WERI-Rb-1 (cell line): ENCODE data around the gene MISP3.
"Not testable (repeated sequence)": the region's sequence is repeated elsewhere in the genome, so short reads cannot be mapped to it uniquely, and the experiment has no call there.

Experiments
- DNase-seq: peaks from one replicate; pipeline ENCODE4 v3.0.0-alpha.2; 2020
- H3K27ac ChIP-seq: fragments of 250-450 bp; sonication (Bioruptor Pico); 2 replicates; pipeline ENCODE4 v1.5.1; 2020; ENCODE audit warnings: mild to moderate bottlenecking, moderate library complexity
- H3K27me3 ChIP-seq: fragments of 250-450 bp; sonication (Bioruptor Pico); 2 replicates; pipeline ENCODE4 v1.5.1; 2021; ENCODE audit warnings: mild to moderate bottlenecking, low read depth, moderate library complexity; ENCODE audit not compliant: insufficient read depth, severe bottlenecking
- H3K36me3 ChIP-seq: fragments of 250-450 bp; sonication (Bioruptor Pico); 2 replicates; pipeline ENCODE4 v1.5.1; 2020; ENCODE audit warnings: mild to moderate bottlenecking, moderate library complexity
- H3K4me3 ChIP-seq: 2 replicates; pipeline ENCODE4 v1.5.1; 2011; ENCODE audit warnings: low read depth, mild to moderate bottlenecking, control low read depth, low read length
- H3K9me3 ChIP-seq: fragments of 250-450 bp; sonication (Bioruptor Pico); 2 replicates; pipeline ENCODE4 v1.5.1; 2021; ENCODE audit warnings: mild to moderate bottlenecking, moderate library complexity; ENCODE audit not compliant: severe bottlenecking
- TF ChIP-seq, protein P1 (sequence below): IDR thresholded peaks from 2 replicates; pipeline ENCODE4 v1.5.1; 2011; ENCODE audit warnings: low read depth, mild to moderate bottlenecking, control low read depth, inconsistent platforms, low read length

Gene MISP3

GRCh38 chr19:14072535-14073260, at the start of gene MISP3:
Gene MISP3, plus strand, starts transcription at chr19:14072786. Its CDS starts 524 bp downstream, at chr19:14073310.
- no peaks in the 10 kb centered on the region for H3K36me3 ChIP-seq
- DNase-seq: peak; percentile 71
- TF ChIP-seq, protein P1, sequence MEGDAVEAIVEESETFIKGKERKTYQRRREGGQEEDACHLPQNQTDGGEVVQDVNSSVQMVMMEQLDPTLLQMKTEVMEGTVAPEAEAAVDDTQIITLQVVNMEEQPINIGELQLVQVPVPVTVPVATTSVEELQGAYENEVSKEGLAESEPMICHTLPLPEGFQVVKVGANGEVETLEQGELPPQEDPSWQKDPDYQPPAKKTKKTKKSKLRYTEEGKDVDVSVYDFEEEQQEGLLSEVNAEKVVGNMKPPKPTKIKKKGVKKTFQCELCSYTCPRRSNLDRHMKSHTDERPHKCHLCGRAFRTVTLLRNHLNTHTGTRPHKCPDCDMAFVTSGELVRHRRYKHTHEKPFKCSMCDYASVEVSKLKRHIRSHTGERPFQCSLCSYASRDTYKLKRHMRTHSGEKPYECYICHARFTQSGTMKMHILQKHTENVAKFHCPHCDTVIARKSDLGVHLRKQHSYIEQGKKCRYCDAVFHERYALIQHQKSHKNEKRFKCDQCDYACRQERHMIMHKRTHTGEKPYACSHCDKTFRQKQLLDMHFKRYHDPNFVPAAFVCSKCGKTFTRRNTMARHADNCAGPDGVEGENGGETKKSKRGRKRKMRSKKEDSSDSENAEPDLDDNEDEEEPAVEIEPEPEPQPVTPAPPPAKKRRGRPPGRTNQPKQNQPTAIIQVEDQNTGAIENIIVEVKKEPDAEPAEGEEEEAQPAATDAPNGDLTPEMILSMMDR: no peak
- H3K27me3 ChIP-seq: no peaks in the 10 kb centered on the region
- H3K4me3 ChIP-seq: peak within 1 kb of the TSS; percentile 64
- H3K27ac ChIP-seq: peak within 1 kb of the TSS; percentile 78
- H3K9me3 ChIP-seq: no peaks in the 10 kb centered on the region

DNA sequence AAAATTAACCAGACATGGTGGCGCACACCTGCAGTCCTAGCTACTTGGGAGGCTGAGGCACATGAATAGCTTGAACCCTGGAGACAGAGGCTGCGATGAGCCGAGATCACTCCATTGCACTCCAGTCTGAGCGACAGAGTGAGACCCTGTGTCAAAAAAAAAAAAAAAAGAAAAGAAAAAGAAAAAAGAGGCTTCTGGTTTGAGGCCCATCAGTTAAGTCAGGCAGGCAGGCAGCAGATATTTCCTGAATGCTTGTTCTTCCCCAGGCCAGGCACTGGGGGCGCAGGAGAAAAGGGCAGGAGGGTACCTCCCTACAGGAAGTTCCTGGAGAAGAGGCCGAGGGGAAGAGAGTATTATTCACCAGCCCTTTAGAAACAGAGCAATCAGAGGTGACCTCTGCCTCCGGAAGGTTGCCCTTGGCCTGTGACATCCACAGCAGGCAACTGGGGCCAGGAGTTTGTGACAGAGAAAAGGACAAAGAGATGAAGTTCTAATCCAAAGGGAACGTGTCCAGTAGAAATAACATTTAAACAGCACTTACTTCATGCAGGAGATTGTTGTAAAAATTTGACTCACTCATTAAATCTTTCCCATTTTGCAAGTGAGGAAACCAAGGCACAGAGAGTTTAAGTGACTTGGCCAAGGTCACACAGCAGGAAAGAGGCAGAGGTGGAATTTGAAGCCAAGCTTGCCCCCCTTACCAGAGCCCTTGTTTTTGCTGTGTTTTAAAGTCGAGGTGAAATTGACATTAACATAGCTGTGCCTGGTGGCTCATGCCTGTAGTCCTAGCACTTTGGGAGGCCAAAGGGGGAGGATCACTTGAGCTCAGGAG, 49.0 kb upstream of the MISP3 start:
- Histone ChIP-seq H3K27ac (no peak overlapping the region), H3K4me3 (no peak overlapping the region), H3K9me3 (no peaks in the 10 kb centered on the region), H3K36me3 (no peaks in the 10 kb centered on the region), H3K27me3 (no peaks in the 10 kb centered on the region)
- TF ChIP-seq, protein P1: no peak
- peak; percentile 55 for DNase-seq

DNA sequence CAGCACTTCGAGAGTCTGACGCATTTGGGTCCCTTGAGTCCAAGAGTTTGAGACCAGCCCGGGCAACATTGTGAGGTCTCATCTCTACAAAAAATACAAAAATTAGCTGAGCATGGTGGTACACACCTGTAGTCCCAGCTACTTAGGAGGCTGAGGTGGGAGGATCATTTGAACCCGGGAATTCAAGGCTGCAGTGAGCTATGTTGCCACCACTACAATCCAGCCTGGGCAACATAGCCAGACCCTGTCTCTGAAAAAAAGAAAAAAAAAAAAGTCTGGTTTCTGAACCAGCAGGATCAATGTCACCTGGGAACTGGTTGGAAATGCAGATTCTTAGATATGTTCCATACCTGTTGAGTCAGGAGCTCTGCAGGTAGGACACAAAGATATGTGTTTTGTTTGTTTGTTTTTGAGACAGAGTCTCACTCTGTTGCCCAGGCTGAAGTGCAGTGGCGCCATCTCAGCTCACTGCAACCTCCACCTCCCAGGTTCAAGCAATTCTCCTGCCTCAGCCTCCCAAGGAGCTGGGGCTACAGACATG, 45.9 kb upstream of the MISP3 start:
- not testable (repeated sequence) for DNase-seq

DNA sequence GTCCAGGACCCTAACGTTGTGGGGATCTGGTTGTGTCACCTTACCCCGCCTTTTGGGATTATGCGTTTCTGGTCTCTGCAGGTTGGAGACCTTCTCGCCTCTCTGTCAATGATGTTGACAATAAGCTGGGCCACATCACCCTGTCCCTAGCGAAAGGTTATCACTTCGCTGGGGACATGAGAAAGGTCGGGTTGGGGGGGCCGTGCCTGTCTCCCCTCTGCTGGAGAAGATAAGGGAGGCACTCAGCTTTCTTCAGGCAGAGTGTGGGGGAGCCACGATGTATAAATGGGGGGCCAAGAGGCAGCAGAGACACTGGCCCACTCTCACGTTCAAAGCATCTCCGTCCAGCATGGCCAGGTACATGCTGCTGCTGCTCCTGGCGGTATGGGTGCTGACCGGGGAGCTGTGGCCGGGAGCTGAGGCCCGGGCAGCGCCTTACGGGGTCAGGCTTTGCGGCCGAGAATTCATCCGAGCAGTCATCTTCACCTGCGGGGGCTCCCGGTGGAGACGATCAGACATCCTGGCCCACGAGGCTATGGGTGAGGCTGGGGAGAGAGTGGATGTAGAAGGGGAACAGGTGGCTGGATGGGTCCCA, 44.6 kb upstream of the MISP3 start, which contains the start of gene RLN3:
TSS of gene RLN3 (plus strand) at position 293 of the 595 bp plus-strand sequence. CDS start at position 350, 57 bp downstream.
- DNase-seq: no peak
- TF ChIP-seq, protein P1: no peak
- Histone ChIP-seq H3K36me3 (no peaks in the 10 kb centered on the region), H3K27ac (no peak within 1 kb of the TSS), H3K4me3 (no peak within 1 kb of the TSS), H3K9me3 (no peaks in the 10 kb centered on the region), H3K27me3 (no peaks in the 10 kb centered on the region)

More for the DNA sequence above, 45.9 kb upstream of the MISP3 start:
- H3K4me3 ChIP-seq, H3K27me3 ChIP-seq, H3K9me3 ChIP-seq, H3K36me3 ChIP-seq, H3K27ac ChIP-seq: not testable (repeated sequence)

DNA sequence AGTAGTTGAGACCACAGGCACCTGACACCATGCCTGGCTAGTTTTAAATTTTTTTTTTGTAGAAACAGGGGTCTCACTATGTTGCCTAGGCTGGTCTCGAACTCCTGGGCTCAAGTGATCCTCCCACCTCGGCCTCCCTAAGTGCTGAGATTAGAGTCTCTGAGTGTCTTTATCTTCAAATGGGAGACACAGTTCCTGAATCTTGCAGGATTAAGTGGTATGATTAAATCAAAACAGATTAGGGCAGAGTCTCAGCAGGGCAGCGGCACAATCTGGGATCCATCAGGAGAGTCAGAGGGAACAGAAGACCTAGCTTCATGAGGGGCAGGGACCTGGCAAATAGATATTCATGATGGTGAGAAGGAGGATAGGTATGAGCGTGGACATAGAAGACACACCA, 43.7 kb upstream of the MISP3 start:
- TF ChIP-seq, protein P1: no peak
- Histone ChIP-seq H3K36me3 (no peaks in the 10 kb centered on the region), H3K9me3 (no peaks in the 10 kb centered on the region), H3K27me3 (no peaks in the 10 kb centered on the region), H3K4me3 (no peak overlapping the region), H3K27ac (no peak overlapping the region)
- peak; percentile 38 for DNase-seq
